ENCODE measurements around the gene SF3A2. TPM values are rescaled to one million over a fixed set of nuclear protein-coding genes. Genes with fewer than 3 reads are reported as not detected.

The SF3A2 gene
- total and polyA plus RNA-seq, 10 of the 15 experiments (the other 5 are each of a cell fraction or from before 2014, with no cell fraction given): 0.33 to 143 (median 30.6) TPM

GRCh38 chr19:2282862-2283237, 46.2 kb downstream of the SF3A2 start:
- ChIA-PET SMC1A (ENCODE audit: uncharacterized antibody, unreplicated experiment) (no interaction called here), CTCF (no interaction called here), RAD21 (ENCODE audit: unreplicated experiment) (no interaction called here), POLR2A (no interaction called here)
- Histone ChIP-seq H3K27ac (ENCODE audit: control insufficient read depth, insufficient read depth) (no peak overlapping the region), H3K4me3 (no peak overlapping the region), H3K36me3 (ENCODE audit: control insufficient read depth in 2 of 2, insufficient read depth in 2 of 2, low read length in 1 of 2) (no peaks in the 10 kb centered on the region), H3K4me2 (ENCODE audit: control insufficient read depth, insufficient read depth) (no peak overlapping the region), H3K9me3 (replicated peaks; ENCODE audit: control insufficient read depth, insufficient read depth, low read length) (no peaks in the 10 kb centered on the region), H3K9ac (ENCODE audit: control insufficient read depth, insufficient read depth, low read length) (no peak overlapping the region), H3K79me2 (ENCODE audit: control insufficient read depth, insufficient read depth, low read length) (no peaks in the 10 kb centered on the region), H3K4me1 (ENCODE audit: control insufficient read depth, insufficient read depth, low read length) (peaks cover 14% of the 10 kb centered on the region), H4K20me1 (ENCODE audit: control insufficient read depth, insufficient read depth) (no peaks in the 10 kb centered on the region), H3K27me3 (replicated peaks in 1 of 2; ENCODE audit: control insufficient read depth in 2 of 2, insufficient read depth in 2 of 2, low read length in 1 of 2) (peaks cover 0 to 3% of the 10 kb centered on the region in 2 experiments; a peak in 2 of 4 replicates), H2AFZ (ENCODE audit: control insufficient read depth, low read depth, low read length) (no peak overlapping the region)
- no peak for FAIRE-seq
- TF ChIP-seq SMAD5 (IDR thresholded peaks at IDR 0.05; ENCODE audit: low read depth): no peak
- no peak for TF ChIP-seq JUND (IDR thresholded peaks at IDR 0.05; ENCODE audit: low read depth, low read length)
- no peak for TF ChIP-seq POLR2AphosphoS5 (IDR thresholded peaks at IDR 0.05; ENCODE audit: low read length)
- TF ChIP-seq CREB1 (IDR thresholded peaks at IDR 0.05; ENCODE audit: low read depth): no peak
- no peak for TF ChIP-seq EP300 (IDR thresholded peaks at IDR 0.05; ENCODE audit: borderline replicate concordance in 1 of 2, control insufficient read depth in 1 of 2, low read depth in 2 of 2, low read length in 2 of 2)
- no peak for TF ChIP-seq PAX5 (IDR thresholded peaks at IDR 0.05; ENCODE audit: borderline replicate concordance, low read depth, low read length)
- no peak for TF ChIP-seq GABPA (IDR thresholded peaks at IDR 0.05; ENCODE audit: low read depth)
- TF ChIP-seq, protein P1, sequence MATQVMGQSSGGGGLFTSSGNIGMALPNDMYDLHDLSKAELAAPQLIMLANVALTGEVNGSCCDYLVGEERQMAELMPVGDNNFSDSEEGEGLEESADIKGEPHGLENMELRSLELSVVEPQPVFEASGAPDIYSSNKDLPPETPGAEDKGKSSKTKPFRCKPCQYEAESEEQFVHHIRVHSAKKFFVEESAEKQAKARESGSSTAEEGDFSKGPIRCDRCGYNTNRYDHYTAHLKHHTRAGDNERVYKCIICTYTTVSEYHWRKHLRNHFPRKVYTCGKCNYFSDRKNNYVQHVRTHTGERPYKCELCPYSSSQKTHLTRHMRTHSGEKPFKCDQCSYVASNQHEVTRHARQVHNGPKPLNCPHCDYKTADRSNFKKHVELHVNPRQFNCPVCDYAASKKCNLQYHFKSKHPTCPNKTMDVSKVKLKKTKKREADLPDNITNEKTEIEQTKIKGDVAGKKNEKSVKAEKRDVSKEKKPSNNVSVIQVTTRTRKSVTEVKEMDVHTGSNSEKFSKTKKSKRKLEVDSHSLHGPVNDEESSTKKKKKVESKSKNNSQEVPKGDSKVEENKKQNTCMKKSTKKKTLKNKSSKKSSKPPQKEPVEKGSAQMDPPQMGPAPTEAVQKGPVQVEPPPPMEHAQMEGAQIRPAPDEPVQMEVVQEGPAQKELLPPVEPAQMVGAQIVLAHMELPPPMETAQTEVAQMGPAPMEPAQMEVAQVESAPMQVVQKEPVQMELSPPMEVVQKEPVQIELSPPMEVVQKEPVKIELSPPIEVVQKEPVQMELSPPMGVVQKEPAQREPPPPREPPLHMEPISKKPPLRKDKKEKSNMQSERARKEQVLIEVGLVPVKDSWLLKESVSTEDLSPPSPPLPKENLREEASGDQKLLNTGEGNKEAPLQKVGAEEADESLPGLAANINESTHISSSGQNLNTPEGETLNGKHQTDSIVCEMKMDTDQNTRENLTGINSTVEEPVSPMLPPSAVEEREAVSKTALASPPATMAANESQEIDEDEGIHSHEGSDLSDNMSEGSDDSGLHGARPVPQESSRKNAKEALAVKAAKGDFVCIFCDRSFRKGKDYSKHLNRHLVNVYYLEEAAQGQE (IDR thresholded peaks at IDR 0.05; ENCODE audit: low read depth, low read length): no peak
- WGBS (ENCODE audit: insufficient coverage, insufficient replicate concordance, low lambda C conversion rate, missing lambda C conversion rate): 74% methylated on average over 11 of the region's 11 CpGs
- ATAC-seq: no peak
- no TSS peak for BruUV-seq (replicated peaks)
- no peak for DNase-seq (ENCODE audit: low read depth, low spot score)
- intact Hi-C loops (cut with micrococcal nuclease; ENCODE audit: unreplicated experiment): no loop called here
- in situ Hi-C loops (cut with MboI): no loop called here
